Cardiac muscle cell (in vitro differentiated cells and primary cell): ENCODE results near the gene ISY1. TPM values are rescaled to one million over a fixed set of nuclear protein-coding genes. Genes with fewer than 3 reads are reported as not detected.

ENCODE experiments used
- DNase-seq, 2 donors: peaks; one replicate each; pipeline versions ENCODE4 v3.0.0 to v3.0.0-alpha.2; 2010 to 2017; ENCODE audit warnings: low read depth in 1 of 2, low spot score in 1 of 2
- H3K27ac ChIP-seq: fragments of 200-600 bp; sonication (generic); 2 replicates; pipeline ENCODE4 v1.5.1; 2016
- H3K27me3 ChIP-seq: fragments of 200-600 bp; sonication (generic); 2 replicates; pipeline ENCODE4 v1.6.0; 2016; ENCODE audit warnings: control low read depth
- H3K36me3 ChIP-seq: fragments of 200-600 bp; sonication (generic); 2 replicates; pipeline ENCODE4 v1.5.1; 2016; ENCODE audit warnings: control low read depth
- H3K4me1 ChIP-seq: fragments of 200-600 bp; sonication (generic); 2 replicates; pipeline ENCODE4 v1.8.1; 2017; ENCODE audit warnings: low read depth, mild to moderate bottlenecking, mixed run types
- H3K4me3 ChIP-seq: fragments of 200-600 bp; sonication (generic); 2 replicates; pipeline ENCODE4 v1.5.1; 2016; ENCODE audit warnings: mild to moderate bottlenecking
- H3K9me3 ChIP-seq: fragments of 200-600 bp; sonication (generic); 2 replicates; pipeline ENCODE4 v1.5.1; 2017; ENCODE audit warnings: low read depth, mild to moderate bottlenecking, control low read depth
- polyA plus RNA-seq: library from polyadenylated mRNA; unstranded; fragments of >200 nt; fragmentation: Nextera tagmentation; extraction: Ambion mirVana; gene quantifications from 2 replicates; pipeline ENCODE4 v1.2.1, GENCODE V29; 2016
- total RNA-seq: library from RNA; depleted of rRNA; stranded (reverse); fragments of >200 nt; gene quantifications from 2 replicates; pipeline ENCODE4 v1.2.3, GENCODE V29; 2016
- TF ChIP-seq, protein P1 (sequence below): IDR thresholded peaks from 2 replicates; pipeline ENCODE4 v1.5.1; 2012; ENCODE audit warnings: low read depth, mild to moderate bottlenecking, low read length

The ISY1 gene
- total and polyA plus RNA-seq, 2 experiments from 2014 or later, result 17.5 to 44.7 TPM

DNA sequence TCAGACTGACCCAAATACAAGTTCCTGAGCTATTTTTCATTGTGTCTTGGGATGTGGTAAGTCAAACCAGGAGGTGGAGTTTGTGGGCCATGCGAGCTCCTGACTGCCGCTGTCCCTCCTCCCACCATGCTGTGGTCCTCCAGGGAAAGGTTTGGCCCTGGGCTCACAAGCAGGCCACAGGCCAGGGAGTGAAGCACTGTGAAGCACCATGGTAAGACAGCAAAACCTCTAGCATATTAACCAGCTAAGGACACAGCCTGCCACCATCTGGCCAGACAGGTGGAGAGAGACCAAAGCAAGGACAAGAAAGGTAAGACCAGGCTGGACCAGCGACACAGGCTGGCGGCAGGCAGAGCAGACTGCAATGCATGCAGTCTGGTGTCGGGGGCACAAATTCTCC, 54.5 kb downstream of the ISY1 start:
- peaks cover 9% of the 10 kb centered on the region for H3K4me1 ChIP-seq
- no peaks in the 10 kb centered on the region for H3K36me3 ChIP-seq
- DNase-seq, result no peak
- H3K4me3 ChIP-seq, result no peak overlapping the region
- no peak overlapping the region for H3K27ac ChIP-seq
- no peaks in the 10 kb centered on the region for H3K27me3 ChIP-seq
- H3K9me3 ChIP-seq, result no peaks in the 10 kb centered on the region
- TF ChIP-seq, protein P1, sequence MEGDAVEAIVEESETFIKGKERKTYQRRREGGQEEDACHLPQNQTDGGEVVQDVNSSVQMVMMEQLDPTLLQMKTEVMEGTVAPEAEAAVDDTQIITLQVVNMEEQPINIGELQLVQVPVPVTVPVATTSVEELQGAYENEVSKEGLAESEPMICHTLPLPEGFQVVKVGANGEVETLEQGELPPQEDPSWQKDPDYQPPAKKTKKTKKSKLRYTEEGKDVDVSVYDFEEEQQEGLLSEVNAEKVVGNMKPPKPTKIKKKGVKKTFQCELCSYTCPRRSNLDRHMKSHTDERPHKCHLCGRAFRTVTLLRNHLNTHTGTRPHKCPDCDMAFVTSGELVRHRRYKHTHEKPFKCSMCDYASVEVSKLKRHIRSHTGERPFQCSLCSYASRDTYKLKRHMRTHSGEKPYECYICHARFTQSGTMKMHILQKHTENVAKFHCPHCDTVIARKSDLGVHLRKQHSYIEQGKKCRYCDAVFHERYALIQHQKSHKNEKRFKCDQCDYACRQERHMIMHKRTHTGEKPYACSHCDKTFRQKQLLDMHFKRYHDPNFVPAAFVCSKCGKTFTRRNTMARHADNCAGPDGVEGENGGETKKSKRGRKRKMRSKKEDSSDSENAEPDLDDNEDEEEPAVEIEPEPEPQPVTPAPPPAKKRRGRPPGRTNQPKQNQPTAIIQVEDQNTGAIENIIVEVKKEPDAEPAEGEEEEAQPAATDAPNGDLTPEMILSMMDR, result no peak

DNA sequence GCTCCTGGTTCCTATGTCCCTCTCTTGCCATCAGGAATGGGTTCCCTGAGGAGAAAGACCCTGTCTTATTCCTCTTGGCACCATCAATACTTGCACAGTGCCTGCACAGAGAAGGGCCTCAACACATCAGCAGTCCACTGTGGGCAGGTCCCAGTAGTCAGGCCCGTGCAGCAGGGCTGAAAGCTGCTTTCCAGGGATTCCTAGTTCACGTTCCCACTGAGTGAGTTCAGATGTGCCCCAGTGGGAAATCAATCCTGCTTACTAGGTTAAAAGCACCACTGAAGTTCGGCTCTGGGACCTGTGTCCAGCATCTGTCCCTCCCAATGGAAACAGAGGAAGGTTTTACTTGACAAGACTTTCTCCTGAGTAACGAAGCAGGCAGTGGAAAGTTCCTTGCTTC, 55.0 kb downstream of the ISY1 start:
- no peak for DNase-seq
- Histone ChIP-seq H3K4me1 (peaks cover 13% of the 10 kb centered on the region), H3K9me3 (no peaks in the 10 kb centered on the region), H3K36me3 (no peaks in the 10 kb centered on the region), H3K27ac (no peak overlapping the region), H3K4me3 (no peak overlapping the region), H3K27me3 (no peaks in the 10 kb centered on the region)
- TF ChIP-seq, protein P1, result no peak

DNA sequence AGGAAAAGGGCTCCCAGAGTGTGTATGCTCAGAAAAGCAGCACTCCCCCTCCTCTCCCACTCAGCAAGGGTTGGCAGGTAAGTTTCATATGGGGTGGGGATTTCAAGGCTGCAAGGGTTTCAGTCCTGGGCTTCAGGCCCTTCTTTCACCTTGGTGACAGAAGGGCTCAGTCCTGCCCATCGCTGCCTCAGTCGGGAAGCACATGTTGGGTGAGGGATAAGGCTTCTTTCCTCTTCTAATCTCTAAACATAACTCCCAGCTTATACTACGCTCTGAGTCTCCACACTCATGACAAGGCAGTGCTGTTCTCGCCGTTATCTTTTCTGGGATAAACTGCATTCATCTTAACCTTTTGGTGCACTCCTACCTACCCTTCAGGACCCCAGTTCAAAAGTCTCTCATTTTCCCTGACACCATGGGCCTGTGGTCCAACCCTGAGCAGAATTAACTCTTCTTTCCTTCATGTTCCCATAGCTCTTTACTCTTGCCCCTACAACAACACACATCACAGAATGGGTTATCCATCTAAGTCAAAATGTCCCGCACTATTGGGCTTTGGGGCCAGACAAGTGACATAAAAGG, 56.3 kb downstream of the ISY1 start:
- DNase-seq, result no peak
- H3K27me3 ChIP-seq, result no peaks in the 10 kb centered on the region
- H3K4me1 ChIP-seq, result peaks cover 13% of the 10 kb centered on the region
- no peaks in the 10 kb centered on the region for H3K36me3 ChIP-seq
- H3K9me3 ChIP-seq, result no peaks in the 10 kb centered on the region
- TF ChIP-seq, protein P1, result no peak
- H3K4me3 ChIP-seq, result no peak overlapping the region
- H3K27ac ChIP-seq, result no peak overlapping the region

DNA sequence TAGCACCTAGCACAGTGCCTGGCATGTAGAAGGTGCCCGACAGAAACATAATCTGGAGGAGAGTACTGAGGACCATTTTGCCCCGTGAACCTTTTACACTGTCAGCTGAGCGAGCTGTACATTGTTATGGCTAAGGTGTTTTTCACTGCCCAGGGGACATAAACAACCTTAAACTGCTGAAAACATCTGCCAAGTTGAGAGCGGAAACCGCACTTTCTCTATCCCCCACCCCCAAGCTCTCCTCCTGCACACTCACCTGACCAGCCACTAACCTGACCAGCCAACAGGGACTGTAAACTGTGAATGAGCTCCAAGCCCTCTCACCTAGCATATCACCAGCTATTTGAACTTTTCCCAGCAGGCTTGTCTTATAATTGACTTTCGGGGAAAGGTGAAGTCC, 56.8 kb downstream of the ISY1 start:
- TF ChIP-seq, protein P1, result no peak
- no peaks in the 10 kb centered on the region for H3K36me3 ChIP-seq
- no peaks in the 10 kb centered on the region for H3K9me3 ChIP-seq
- DNase-seq, result no peak
- H3K27ac ChIP-seq, result no peak overlapping the region
- H3K4me3 ChIP-seq, result no peak overlapping the region
- peaks cover 13% of the 10 kb centered on the region for H3K4me1 ChIP-seq
- no peaks in the 10 kb centered on the region for H3K27me3 ChIP-seq

DNA sequence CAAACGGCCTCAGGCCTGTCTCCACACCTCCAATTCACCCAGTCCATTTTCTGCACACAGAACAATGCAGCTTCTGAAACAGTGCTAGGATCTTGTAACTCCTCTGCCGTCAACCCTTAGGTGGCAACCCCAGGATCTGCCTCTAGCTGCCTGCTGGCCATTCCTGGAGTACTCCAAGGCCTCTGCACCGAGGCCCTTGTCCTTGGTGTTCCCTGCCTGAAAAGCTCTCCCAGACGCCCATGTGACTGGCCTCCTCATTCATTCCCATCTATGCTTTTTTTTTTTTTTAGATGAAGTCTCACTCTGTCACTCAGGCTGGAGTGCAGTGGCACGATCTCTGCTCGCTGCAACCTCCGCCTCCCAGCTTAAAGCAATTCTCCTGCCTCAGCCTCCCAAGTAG, 57.6 kb downstream of the ISY1 start:
- Histone ChIP-seq H3K36me3 (no peaks in the 10 kb centered on the region), H3K4me1 (peaks cover 13% of the 10 kb centered on the region), H3K4me3 (no peak overlapping the region), H3K27ac (no peak overlapping the region), H3K9me3 (no peaks in the 10 kb centered on the region), H3K27me3 (no peaks in the 10 kb centered on the region)
- TF ChIP-seq, protein P1, result no peak
- DNase-seq, result no peak
